HG03139 (cell line): Measurements from ENCODE around the gene RD3L.

ENCODE experiments used
- ATAC-seq: cut with Tn5 transposase; IDR thresholded peaks from one replicate; pipeline ENCODE4 v1.9.1; 2021; ENCODE audit not compliant: unreplicated experiment

RD3L gene

GRCh38 chr14:103897075-103897947 lies 45.0 kb downstream of the RD3L start:
- no peak for ATAC-seq

GRCh38 chr14:103896578-103896977 lies 45.8 kb downstream of the RD3L start:
- no peak for ATAC-seq

- ATAC-seq, result no peak
These were observed 47.6 kb downstream of the RD3L start for GRCh38 chr14:103894723-103895059.

- ATAC-seq, result no peak
These were observed 48.2 kb downstream of the RD3L start for GRCh38 chr14:103894034-103894722.

GRCh38 chr14:103892247-103892646 lies 50.1 kb downstream of the RD3L start:
- ATAC-seq, result no peak

GRCh38 chr14:103891667-103892215 lies 50.6 kb downstream of the RD3L start:
- no peak for ATAC-seq

- ATAC-seq, result no peak
These were observed 51.3 kb downstream of the RD3L start for GRCh38 chr14:103890821-103891666.
